Measurements from ENCODE around the gene TMEM143.

DNA sequence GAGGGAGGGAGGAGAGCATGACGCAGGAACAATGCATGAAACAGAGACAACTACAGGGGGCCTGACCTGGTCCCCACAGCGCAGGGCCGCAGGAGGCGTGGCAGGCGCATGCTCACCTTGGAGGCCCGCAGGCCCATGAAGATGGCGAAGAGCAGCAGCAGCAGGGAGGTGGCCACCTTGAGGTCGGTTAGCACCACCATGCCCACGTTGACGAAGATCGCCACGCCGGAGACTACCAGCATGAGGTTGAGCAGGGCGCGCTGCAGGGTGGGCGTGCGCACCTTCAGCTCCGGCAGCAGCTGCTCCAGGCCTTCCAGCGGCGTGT, 21.4 kb downstream of the TMEM143 start:
- TF ChIP-seq, protein P1, sequence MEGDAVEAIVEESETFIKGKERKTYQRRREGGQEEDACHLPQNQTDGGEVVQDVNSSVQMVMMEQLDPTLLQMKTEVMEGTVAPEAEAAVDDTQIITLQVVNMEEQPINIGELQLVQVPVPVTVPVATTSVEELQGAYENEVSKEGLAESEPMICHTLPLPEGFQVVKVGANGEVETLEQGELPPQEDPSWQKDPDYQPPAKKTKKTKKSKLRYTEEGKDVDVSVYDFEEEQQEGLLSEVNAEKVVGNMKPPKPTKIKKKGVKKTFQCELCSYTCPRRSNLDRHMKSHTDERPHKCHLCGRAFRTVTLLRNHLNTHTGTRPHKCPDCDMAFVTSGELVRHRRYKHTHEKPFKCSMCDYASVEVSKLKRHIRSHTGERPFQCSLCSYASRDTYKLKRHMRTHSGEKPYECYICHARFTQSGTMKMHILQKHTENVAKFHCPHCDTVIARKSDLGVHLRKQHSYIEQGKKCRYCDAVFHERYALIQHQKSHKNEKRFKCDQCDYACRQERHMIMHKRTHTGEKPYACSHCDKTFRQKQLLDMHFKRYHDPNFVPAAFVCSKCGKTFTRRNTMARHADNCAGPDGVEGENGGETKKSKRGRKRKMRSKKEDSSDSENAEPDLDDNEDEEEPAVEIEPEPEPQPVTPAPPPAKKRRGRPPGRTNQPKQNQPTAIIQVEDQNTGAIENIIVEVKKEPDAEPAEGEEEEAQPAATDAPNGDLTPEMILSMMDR (IDR thresholded peaks at IDR 0.05), result no peak
- TF ChIP-seq POLR2A (IDR thresholded peaks at IDR 0.05) (no peak), POLR2AphosphoS5 (IDR thresholded peaks at IDR 0.05) (no peak)
